HL-60 (cell line): ENCODE measurements around the gene ACVRL1.
A peak's percentile ranks its signal among the peaks of the same experiment; 100 is the strongest.

ENCODE experiments used
- DNase-seq, 2 experiments: peaks; one replicate each; pipeline ENCODE4 v3.0.0-alpha.2; 2010 to 2020; ENCODE audit warnings: low read depth in 1 of 2, low spot score in 1 of 2
- H3K27ac ChIP-seq: fragments of 250-450 bp; sonication (Bioruptor Pico); replicated peaks from 2 replicates; pipeline ENCODE4 v1.5.1; 2020; ENCODE audit warnings: mild to moderate bottlenecking, moderate library complexity
- H3K27me3 ChIP-seq: fragments of 250-450 bp; sonication (Bioruptor Pico); 2 replicates; pipeline ENCODE4 v1.5.1; 2021; ENCODE audit warnings: mild to moderate bottlenecking, moderate library complexity; ENCODE audit not compliant: insufficient read depth, poor library complexity, severe bottlenecking
- H3K4me3 ChIP-seq: replicated peaks from 2 replicates; pipeline ENCODE4 v1.5.1; 2011; ENCODE audit warnings: mild to moderate bottlenecking, control low read depth, low read length; ENCODE audit not compliant: insufficient read depth
- GABPA ChIP-seq: IDR thresholded peaks from 2 replicates; pipeline ENCODE4 v1.6.1; 2012; ENCODE audit warnings: low read depth
- POLR2AphosphoS5 ChIP-seq: IDR thresholded peaks from 2 replicates; pipeline ENCODE4 v1.6.1; 2012; ENCODE audit warnings: low read depth
- REST ChIP-seq: IDR thresholded peaks from 2 replicates; pipeline ENCODE4 v1.6.1; 2012; ENCODE audit warnings: low read depth; ENCODE audit not compliant: insufficient replicate concordance
- SPI1 ChIP-seq: IDR thresholded peaks from 2 replicates; pipeline ENCODE4 v1.6.1; 2012; ENCODE audit warnings: low read depth, mild to moderate bottlenecking, borderline replicate concordance
- TF ChIP-seq, protein P1 (sequence below): IDR thresholded peaks from one replicate; pipeline ENCODE4 v1.5.1; 2011; ENCODE audit warnings: low read length, control low read depth, inconsistent platforms; ENCODE audit not compliant: insufficient read depth

Gene ACVRL1

GRCh38 chr12:51891843-51892242 lies 15.5 kb upstream of the ACVRL1 start:
- no peak for DNase-seq
- H3K27ac ChIP-seq: no peak overlapping the region
- H3K4me3 ChIP-seq: no peak overlapping the region
- TF ChIP-seq, protein P1, sequence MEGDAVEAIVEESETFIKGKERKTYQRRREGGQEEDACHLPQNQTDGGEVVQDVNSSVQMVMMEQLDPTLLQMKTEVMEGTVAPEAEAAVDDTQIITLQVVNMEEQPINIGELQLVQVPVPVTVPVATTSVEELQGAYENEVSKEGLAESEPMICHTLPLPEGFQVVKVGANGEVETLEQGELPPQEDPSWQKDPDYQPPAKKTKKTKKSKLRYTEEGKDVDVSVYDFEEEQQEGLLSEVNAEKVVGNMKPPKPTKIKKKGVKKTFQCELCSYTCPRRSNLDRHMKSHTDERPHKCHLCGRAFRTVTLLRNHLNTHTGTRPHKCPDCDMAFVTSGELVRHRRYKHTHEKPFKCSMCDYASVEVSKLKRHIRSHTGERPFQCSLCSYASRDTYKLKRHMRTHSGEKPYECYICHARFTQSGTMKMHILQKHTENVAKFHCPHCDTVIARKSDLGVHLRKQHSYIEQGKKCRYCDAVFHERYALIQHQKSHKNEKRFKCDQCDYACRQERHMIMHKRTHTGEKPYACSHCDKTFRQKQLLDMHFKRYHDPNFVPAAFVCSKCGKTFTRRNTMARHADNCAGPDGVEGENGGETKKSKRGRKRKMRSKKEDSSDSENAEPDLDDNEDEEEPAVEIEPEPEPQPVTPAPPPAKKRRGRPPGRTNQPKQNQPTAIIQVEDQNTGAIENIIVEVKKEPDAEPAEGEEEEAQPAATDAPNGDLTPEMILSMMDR: peak; percentile 9
- no peak for TF ChIP-seq GABPA
- no peaks in the 10 kb centered on the region for H3K27me3 ChIP-seq

DNA sequence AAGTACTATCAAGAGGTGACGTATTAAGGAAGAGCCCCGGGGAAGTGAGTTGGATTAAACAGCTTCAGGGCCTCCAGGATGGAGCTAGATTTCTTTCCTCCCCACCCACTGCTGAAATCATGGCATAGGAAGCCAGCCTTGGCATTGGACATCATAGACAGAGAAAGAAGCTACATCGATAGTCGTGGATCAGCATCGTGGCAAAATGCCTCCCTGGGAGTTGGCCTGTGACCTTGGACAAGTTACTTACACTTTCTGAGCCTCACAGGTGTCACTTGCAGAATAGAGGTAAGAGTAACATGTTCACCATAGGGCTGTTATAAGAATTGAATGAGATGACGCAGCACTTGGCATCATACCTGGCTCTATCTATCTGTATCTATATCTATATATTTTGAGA lies 13.5 kb upstream of the ACVRL1 start:
- no peaks in the 10 kb centered on the region for H3K27me3 ChIP-seq
- no peak overlapping the region for H3K27ac ChIP-seq
- TF ChIP-seq, protein P1: no peak
- TF ChIP-seq GABPA (no peak), SPI1 (no peak), REST (no peak), POLR2AphosphoS5 (no peak)
- DNase-seq: no peak
- H3K4me3 ChIP-seq: no peak overlapping the region

DNA sequence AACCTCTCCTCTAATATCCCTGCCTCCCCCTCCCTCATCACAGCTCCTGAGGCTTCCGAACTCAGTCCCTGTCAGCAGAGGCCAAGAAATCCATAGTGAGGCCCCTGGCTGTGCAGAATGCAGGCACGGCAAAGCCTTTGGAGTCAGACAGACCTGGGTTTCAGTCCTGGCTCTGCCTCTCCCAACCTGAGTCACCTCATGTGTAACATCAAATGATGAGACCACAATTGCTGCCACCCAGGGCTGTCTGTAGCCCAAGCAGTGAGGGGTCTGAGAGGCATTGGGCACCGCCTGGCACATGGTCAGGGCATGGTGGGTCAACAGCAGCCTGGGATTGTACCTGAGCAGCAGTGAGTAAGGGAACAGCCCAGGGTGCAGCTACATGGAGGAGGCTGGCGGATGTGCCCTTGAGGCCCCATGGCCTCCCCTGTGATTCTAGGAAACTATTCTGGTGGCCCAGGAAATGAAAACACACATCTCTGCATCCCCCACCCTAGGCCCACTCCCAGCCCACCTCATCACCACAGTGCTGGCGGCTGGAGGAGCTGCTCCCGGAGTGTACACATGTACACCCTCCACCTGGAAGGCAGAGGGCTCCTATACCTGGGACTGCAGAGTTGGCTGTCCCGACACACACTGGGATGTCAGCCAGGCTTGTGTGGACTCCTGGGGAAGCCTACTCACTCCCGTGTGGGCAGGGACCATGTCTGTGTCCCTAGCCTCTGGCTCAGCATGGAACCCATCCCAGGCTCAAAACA lies 11.7 kb upstream of the ACVRL1 start:
- Histone ChIP-seq H3K27ac (no peak overlapping the region), H3K4me3 (no peak overlapping the region), H3K27me3 (no peaks in the 10 kb centered on the region)
- TF ChIP-seq SPI1: no peak
- TF ChIP-seq REST: no peak
- DNase-seq: no peak

DNA sequence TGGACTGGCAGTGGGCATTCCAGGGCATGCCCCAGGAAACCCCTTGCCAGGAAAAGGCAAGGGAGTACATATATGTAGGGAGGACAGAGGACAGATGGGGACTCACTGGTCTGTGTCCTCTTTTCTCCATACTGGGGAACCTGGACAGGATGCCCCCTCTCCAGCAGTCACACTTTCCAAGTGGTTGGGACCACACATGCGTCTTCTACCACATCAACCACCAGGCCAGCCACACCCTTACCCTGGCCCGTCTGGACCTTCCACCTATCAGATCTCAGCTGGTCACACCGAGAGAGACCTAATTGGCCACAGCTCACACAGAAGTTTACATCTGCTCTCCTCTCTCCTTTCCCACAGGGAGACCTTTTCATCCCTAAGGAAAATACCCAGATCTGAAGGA lies 11.1 kb upstream of the ACVRL1 start:
- Histone ChIP-seq H3K27me3 (no peaks in the 10 kb centered on the region), H3K4me3 (no peak overlapping the region), H3K27ac (no peak overlapping the region)
- DNase-seq: no peak
- no peak for TF ChIP-seq POLR2AphosphoS5
- no peak for TF ChIP-seq GABPA
- no peak for TF ChIP-seq SPI1
- no peak for TF ChIP-seq REST
- TF ChIP-seq, protein P1: no peak
